CD4-positive, alpha-beta T cell treated with Interferon gamma for 1 hour (primary cell): Measurements from ENCODE around the gene OPRM1.

Experiments
- DNase-seq: peaks from one replicate; pipeline ENCODE4 v3.0.0-alpha.2; 2020

Gene OPRM1

DNA sequence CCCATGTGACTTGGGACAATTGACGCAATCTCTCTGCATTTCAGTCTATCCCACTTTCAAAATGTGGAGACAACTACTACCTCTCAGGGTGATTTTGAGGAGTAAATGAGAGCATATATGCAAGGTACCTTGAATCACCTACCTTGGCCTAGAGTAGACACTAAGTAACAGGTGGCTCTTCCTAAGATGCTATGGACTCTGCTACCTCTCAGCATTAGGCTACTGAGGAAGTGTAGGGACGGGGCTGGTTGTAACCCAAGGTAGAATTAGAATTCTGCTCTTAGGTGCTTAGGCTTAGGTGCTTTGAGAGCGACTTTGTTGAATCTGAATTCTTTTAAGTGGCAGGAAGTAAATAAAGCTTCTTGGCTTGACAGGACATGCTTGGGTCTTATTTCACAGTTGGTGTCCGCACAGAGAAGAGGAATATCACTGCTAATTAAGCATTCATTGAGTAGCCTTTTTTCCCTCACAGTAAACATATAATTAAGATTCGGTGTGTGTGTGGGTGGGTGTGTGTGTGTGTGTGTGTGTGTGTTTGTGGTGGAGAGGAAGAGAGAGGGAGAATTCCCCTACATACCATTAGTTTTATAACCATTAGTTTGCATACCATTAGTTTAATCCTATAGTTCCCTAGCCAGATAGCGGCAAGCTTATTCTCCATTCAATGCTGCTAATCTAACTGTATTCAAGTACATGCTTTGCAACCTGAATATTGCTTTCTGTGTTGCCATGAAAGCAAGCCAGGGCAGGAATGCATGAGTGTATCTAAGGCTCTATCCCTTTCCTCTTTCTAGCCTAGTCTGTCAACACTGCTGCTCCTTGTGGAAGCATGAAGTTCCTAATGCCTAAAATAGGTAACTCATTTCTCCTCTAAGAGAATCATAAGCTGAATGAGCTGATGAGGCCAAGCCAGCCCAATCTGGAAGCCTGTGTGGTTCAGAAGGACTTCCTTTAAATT, 205.0 kb downstream of the OPRM1 start:
- no peak for DNase-seq

DNA sequence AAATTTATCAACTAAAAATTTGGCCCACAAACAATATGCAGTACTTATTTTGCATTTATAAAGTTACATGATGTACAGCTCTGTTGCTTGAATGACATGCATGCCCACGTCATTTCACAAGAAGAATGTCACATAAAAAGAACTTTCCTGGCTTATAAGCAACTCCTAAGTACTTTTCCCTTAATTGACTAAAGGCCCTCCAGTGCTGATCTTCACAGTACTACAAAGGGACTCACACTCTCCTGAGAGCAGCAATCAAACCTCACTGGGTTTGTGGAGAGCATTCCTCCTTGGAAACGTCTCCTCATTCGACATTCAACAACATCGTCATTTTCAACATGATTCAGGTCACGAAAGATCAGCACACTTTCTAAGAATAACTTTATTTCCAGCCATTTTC, 206.5 kb downstream of the OPRM1 start:
- no peak for DNase-seq

DNA sequence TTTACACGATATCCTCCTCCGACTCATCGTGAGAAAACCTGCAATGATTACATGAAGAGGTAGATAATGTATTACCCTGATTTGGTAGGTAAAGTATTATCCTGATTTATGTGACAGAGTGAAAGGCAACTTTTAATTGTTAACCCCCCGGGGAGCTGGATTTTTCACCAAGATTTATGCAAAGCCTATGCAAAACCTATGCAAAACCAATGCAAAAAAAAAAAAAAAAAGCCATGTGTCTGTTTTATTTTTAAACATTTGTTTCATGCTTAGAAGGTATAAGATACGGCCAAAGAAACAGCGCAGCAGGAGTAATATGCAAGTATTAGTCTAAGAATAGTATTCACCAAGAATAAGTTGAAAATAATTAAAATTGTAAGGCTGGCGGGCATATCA, 207.7 kb downstream of the OPRM1 start:
- DNase-seq = no peak

DNA sequence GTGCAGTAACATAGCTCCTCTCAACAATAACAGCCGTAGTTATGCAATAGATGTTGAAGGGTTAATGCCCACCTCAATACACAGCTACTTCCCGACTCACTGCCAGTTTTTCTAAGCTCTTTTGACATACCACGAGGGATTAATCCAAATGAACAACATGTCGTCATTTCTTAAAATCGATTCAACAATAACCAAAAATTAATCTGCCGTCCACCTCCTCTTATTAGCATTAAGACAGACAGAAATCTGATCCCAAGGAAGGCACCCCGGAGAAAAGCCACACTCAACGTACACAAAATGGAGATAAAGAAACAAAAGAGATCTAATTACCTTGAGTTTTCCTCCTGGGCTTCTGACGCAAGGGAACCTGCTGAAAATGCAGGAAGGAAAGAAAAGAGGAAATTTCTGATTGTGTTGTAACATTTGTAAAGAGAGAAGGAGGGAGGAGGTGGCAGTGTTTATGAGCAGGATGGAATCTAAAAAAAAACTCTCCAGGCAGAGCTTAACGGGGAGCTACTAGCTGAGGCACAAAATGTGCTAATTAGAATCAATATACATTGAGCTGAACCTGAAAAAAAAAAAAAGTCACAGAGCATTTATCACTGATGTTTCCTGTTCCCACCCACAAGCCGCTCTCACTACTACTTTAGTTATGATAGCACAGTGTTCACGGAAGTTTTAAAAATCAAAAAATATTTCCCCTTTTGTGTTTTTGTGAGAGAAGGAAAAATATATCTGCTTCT, 208.2 kb downstream of the OPRM1 start:
- no peak for DNase-seq

DNA sequence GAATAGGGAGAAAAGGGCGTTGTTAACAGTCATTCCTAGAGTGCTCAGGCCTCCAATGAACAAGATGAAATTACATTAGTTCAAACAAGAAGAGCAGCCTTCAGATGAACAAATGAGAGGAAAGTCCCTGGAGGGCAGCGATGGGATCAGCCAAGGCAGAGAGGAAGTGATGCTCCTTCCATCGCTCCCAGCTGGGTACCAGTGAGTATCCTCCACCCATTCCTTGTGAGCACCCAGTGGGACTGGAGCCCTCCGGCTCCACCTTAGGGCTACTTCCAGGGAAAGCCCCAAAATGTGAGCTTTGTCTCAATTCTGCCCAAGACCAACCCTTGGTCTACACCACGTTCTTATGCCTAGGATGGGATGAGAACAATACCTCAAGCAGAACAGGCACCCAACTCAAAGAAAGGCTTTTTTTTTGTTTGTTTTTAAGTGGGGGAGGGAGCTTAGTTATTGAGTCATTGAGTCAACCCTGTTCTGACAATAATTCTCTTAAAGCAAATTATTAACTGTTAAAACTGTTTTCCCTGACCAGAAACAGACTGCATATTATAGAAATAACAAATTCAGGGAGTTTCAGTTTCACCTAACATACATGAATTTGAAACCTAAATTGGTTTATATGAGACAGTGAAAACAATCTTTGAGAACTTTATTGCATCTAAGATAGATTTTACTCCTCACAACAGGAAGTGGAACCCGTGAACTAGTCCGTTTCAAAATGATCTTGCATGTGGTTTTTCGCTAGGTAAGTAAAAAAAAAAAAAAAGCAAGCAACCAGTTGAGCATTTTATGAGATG, 210.7 kb downstream of the OPRM1 start:
- DNase-seq = no peak

DNA sequence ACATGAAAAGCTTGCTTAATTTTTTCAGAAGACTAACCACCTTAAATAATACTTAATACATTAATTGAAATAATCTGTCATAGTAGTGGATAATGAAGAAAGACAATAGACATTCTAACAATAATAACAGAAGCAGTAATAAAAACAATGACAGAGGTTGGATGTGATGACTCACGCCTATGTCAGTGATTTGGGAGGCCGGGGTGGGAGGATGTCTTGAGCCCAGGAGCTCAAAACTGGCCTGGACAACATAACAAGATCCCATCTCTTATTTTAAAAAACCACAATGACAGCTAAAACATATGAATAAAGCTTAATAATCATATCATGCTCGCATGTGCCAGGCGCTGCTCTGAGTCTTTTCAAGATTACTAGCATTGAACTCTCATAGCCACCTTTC, 212.1 kb downstream of the OPRM1 start:
- DNase-seq = no peak

DNA sequence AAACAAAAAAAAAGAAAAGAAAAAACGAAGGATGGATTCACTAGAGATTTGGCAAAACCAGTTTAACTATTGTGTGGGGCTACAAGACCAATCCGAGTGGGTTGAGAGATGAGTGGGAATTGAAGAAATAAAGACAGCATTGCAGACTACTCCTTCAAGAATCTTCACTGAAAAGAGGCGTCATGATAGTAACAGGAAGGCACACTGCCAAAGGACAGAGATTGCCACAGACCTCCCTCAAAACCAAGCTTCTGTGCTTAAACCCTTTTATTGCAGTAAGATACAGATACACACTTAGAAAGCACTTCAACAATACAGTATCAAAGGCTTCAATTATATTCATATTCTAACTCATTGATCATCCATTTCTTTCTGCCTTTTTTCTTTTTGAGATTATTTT, 213.6 kb downstream of the OPRM1 start:
- no peak for DNase-seq

DNA sequence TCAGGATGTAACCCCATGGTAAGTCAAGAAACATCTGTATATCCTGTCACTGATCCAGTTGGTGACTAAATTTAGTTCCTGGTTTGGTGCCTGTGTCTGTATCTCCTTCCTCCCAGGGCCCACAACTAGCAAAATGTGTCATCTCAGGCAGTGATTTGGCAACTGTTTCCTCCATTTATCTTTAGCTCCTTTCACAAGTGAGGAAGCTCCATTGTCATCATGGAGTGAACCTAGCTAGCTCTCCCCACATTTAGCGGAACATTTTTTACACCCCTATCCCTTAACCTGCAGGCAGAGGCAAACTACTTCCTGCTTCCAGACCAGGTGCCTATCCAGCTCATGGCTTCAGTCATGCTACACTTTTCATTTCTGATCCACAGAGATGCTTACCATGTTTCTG, 218.0 kb downstream of the OPRM1 start:
- DNase-seq = peak; percentile 19

DNA sequence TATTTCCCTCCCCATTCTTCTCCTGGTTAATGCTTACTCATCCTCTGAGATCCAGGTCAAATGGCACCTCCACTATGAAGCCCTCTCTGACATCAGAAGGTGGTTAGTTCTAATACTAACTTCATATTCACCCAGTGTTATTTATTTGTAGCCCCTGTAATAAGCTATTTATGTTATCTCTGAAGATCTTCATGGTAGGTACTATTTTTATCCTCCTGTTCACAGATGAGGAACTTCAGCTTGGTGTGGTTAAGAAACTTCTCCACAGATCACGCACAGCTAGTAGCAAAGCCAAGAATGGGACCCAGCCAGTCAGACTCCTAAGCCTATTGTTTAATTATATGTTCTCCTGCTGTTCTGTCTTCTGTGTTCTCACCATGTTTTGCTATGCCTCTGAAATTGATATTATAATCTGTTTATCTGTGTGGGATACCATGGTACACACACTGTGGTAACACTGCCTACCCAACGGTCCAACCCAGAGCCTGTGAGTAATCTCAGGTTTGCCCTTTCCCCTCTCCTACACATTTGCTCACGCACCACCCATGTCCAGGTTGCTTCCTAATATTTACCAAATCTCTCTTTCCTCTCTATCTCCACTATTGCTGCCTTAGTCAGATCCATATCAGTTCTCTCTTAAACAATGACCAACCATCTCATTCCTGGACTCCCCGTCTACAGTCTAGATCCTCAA, 219.2 kb downstream of the OPRM1 start:
- DNase-seq = no peak

DNA sequence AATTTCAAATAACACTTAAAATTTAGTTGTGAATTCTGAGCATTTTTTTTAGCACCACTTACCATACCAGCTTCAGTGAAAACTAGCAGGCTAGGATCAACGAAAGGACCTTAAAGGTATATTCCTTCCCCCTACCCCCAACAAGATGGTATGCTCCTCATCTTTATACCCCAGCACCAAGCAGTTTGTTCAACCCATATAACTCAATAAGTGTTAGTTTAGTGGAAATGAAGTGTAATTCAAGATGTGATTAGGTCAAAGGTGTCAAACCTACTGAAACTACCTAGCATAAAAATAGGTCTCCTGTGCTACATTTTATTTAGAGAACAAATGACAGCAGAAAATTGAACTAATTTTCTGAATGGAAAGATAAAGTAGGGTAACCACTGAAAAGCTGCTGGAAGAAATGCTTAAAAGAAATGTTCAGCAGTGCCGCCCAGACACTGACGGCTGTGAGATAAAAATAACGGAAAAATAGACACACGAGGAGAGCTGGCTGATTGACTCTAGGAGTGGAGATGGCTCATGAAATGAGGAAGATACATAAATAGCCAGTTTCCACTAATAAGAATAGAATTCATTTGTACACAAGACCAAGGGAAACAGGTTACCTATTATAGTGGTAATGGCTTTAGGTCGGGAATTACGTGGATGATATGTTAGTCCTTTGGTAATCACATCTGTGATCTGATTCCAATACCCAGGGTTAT, 222.8 kb downstream of the OPRM1 start:
- no peak for DNase-seq

DNA sequence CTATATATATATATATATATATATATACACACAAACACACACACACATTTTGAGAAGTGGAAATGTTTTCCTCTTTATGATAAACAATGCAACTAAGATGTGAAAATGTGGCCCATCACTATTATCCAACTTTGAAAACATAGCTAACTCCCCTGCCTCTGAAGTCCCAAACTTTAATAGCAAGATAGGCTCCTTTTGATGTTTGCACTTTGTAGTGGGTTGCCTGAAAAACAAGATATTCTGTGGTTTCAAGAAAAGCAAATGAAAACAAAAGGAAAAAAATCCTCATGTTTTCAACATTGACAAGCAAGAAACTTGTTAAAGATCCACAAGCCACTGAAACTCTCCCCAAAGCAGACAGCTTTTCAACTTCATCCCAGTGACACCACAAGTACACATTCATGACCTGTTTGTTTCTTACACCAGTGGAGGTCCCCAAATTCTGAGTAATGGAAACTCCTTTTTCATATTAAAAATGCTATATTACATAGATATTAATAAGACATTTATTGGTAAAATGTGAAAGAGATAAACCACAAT, 227.6 kb downstream of the OPRM1 start:
- DNase-seq = no peak

DNA sequence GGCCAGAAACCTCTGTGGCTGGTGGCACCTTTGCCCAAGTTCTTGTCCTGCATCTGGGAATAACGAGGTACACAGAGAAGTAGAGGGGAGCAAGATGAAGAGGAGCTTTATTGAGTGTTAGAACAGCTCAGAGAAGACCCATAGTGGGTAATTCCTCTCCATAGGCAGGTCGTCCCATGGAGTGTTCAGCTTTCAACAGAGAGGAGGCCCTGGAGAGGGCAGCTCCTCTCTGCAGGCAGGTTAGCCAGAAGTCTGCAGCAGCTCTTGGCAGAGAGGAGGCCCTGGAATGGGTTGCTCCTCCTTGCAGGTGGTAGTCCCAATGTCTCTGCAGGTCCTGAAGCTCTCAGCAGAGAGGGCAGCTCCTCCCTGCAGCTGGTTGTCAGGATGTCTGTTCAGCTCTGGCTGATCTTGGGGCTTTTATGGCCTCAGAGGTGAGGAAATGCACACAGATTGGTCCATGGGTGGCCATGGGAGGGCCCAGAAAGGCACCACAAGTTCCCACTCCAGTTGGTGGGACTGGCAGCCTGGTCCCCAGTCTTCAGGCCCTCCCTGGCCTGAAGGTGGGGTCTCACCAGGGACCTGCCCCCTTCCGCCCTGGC, 228.6 kb downstream of the OPRM1 start:
- DNase-seq = no peak

DNA sequence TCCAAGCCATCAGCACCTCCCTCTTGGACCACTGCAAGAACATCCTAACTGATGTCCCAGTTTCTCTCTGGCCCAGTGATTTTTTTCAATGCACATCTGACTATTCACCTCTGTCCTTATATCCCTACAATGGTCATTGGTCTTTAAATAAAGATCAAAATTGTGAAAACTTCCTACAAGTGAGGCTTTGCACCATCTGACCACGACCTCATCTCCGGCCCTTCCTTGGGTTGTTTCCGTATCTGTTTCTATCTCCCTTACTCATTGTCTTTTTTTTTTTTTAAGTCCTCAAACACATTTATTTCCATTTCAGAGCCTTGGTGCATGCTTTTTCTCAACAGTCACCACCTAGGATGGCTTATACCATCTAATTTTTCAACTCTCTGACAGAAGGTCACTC, 229.4 kb downstream of the OPRM1 start:
- no peak for DNase-seq

DNA sequence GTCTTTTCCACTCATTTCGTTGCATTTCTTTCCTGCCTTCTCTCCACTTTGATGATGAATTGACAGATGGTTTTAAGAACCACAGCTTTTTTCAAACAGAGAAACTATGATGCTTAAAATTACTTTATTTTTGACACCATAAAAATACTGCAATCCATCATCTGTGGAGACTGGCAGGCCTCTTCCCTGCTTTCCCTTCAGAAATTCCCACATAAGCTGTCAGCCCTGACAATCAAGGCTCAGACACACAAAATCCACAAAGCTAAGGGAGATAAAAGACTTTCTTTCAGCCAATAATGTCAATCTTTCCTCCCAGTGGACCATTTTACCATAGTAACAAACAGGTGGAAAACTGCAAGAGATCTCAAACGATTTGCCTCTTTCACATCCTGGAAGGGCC, 235.1 kb downstream of the OPRM1 start:
- DNase-seq = no peak

DNA sequence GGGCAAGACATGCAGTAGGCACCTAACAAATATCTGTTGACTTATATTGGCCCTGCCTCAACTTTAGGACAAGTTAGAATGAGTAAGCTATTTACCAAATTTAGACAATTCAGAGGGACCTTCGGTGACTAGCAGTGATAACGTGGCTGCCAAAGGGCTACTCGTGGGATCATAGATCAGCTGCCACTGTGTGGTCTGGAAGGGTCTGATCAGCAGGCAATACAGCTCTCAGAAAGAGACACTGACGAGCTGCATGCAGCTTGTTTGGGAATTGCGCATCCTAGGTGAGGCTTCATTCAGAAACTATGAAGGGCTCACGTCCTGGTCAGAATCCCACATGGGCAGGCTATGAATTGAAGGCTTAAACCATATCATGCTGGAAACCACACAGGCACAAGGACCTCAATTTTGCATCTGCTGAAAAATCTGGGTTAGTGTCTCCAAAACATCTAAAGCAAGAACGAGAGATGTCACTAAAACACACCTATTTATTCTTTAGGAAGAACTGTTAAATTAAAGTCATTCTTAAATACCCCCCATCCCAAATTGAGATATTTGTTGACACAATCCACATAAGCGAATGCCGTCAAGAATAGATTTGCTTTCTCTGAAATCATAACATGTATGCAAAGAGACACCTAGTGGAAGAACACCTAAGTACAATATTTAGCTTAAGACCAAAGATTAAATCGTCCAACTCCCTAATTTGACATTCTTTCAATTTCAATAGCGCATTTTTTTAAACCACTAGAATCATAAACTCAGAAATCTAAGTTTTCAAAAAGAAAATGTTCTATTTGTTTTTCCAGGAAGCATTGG, 238.0 kb downstream of the OPRM1 start:
- no peak for DNase-seq

DNA sequence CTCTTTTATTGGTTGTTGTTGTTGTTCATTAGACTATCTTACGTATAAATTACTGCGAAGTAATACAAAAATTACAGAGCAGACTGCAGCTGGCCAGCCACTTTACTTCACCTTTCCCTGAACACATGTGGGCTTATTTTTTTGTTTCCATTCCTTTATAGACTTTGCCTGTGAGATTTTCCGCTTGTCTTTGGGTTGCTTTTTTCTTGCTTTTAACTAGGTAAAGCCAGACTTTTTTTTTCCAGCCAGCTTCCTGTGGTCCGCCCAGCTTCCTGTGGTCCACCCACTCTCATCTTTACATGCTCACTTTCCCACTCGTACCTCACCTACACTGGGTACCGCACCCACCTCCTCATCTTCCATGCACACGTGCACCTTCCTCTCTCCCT, 238.6 kb downstream of the OPRM1 start:
- no peak for DNase-seq

DNA sequence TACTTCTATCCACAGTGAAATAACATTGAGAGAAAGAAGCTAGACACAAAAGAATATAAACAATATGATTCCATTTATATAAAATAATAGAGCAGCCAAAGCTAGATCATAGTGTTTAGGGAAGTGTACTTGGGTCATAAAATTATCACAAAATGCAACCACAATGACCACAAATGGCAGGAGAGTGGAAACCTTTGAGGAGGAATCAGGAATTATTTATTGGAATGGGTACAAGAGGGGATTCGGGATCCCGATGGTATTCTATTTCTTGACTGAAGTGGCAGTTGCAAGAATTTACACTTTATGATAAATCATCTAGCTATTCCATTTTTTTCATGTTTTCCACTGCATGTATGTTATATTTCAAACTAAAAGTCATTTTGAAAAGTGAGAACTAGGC, 241.5 kb downstream of the OPRM1 start:
- no peak for DNase-seq

DNA sequence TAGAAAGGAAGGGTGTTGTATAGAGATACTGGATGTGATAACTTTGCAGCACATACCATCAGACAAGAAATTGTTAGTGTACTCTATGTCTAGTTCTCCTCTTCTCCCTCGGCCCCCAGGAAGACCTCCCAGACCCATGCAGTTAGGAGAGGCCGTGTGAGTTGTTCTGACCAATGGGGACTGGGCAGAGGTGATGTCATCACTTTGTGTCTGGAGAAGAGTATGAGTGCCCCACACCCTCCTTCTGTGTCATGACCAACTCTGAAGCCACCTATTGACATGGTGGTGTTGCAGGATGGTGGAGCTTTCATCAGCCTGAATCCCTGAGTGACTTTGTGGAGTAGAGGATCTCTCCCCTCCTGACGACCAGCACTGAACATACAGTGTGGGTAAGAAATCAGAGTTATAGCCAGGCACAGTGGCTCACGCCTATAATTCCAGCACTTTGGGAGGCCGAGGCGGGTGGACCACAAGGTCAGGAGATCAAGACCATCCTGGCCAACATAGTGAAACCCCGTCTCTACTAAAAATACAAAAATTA, 245.3 kb downstream of the OPRM1 start:
- DNase-seq = no peak

DNA sequence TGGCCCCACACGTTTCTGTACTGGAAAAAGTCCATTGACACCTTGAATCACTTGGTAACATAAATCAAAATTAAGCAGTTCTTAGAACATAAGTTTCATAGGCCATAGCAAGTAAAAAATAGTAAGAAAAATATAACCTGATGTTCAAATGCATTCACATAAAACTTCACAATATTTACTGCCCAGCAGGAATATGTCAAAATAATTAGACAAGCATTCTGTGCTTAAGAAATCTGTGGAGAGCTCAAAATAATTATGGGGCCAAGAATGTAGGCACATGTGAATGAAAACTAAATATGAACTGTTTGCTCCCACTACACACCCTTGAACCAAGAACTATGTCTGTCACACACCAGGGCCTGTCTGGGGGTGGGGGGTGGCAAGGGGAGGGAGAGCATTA, 246.8 kb downstream of the OPRM1 start:
- no peak for DNase-seq

DNA sequence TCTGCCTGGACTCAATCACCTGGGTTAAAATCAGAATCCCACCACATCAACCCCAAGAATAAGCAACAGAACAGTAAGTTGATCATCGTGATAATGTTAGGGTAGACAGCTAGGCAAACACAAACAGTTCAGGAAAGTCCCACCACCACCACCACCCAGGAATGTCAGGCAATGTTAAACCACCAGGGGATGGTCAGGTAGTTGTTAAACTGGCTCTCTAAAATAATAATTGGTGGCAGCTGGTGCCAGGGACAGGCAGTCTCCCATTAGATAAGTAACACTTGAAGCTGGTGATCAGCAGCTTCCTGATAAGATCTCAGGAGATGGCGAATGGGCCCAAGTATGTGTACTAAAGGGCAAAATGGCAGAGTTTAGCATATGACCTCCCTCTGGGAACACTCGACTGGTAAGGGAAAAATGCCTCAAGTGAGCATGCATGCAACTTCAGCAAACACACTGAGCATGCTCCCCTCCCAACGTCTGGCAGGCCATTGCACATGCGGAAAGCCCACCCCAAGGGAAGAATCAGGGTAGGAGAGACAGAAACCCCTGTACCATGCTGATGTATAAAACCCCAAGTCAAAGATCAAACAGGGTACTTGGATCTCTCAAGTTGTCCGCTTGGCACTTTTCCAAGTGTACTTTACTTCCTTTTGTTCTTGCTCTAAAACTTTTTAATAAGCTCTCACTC, 250.9 kb downstream of the OPRM1 start:
- no peak for DNase-seq
